ENCODE results near the gene AMOT. TPM values are rescaled to one million over a fixed set of nuclear protein-coding genes. Genes with fewer than 3 reads are reported as not detected.
A peak's percentile ranks its signal among the peaks of the same experiment; 100 is the strongest.

The AMOT gene
- total RNA-seq, 6 experiments from 2014 or later, result 2.9 to 9.6 (median 6.0) TPM

DNA sequence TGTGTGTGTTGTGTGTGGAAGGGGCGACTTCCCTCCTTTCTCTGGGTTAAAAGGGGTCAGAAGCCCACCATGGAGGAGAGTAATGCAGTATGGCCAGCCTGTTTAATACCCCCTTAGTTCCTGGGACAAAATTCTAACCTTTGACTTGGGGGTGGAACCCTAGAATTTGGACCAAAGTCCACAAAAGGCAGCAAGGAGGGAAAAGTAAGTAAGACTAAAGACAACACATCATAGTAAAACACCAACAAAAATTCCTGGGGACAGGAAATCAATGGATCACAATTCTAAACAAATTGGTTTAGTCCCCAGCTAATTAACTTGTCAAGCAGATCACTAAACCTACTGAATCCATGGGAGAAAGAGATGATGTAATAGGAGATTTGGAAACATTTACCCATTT lies 3.1 kb downstream of the AMOT start:
- TF ChIP-seq CTCF (IDR thresholded peaks at IDR 0.05), result no peak
- TF ChIP-seq POLR2A (IDR thresholded peaks at IDR 0.05), result no peak
- ATAC-seq (no peak), DNase-seq (no peak)
- Histone ChIP-seq H3K36me3 (no peaks in the 10 kb centered on the region), H3K27ac (peak overlapping the region in 1 of 3 donors; percentile 8), H3K9me3 (no peaks in the 10 kb centered on the region), H3K4me3 (no peak overlapping the region), H3K27me3 (no peaks in the 10 kb centered on the region), H3K4me1 (no peaks in the 10 kb centered on the region)
- 50% methylated on average over 1 of the region's 1 CpG for WGBS (ENCODE audit: insufficient coverage, low coverage, low lambda C conversion rate, missing lambda C conversion rate)
- intact Hi-C loops (cut with DNase I), result no loop called here

- Histone ChIP-seq H3K9me3 (no peaks in the 10 kb centered on the region), H3K27me3 (no peaks in the 10 kb centered on the region), H3K36me3 (no peaks in the 10 kb centered on the region), H3K4me1 (no peaks in the 10 kb centered on the region), H3K4me3 (no peak overlapping the region), H3K27ac (no peak overlapping the region)
- ATAC-seq (no peak), DNase-seq (no peak)
- TF ChIP-seq POLR2A (IDR thresholded peaks at IDR 0.05) (no peak), CTCF (IDR thresholded peaks at IDR 0.05) (no peak)
- intact Hi-C loops (cut with DNase I), result no loop called here
- WGBS (ENCODE audit: insufficient coverage, low coverage, low lambda C conversion rate, missing lambda C conversion rate), result 75% methylated on average over 1 of the region's 1 CpG
These were observed 5.6 kb downstream of the AMOT start for GRCh38 chrX:112835019-112835418.

DNA sequence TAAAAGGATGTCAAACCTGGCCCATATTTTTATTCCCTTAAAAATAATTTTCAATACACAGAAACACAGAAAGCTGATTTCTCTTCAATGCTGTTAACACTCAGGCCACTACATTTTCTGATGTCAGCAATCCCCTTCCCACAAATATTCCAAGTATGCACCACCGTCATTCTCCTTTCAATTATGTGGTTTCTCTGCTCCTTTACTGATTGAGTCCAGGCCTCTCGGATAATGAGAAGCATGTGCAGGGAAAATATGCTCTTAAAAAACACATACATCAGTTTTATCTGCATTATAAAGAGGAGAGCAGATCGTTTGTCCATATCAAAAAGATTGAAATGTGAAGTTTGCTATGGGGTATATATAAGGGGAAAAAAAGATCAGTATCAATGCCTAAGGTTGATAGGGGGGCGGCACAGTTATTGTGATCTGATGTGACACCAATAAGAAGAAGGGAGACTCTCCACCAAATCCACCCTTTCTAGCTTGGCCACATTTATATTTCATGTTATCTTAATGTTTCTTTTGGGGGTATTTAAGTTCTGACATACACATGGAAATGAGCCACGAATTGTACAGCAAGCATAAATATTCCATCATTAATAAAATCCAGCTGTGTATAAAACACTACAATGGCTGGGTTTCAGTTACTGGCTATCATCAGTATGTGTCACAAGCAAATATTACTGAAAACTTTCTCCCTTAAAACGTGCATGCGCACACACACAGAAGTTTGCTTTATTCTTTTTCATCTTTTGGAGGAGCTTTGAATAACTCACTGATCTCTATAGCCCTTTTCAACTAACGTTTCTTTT lies 6.4 kb downstream of the AMOT start:
- intact Hi-C loops (cut with DNase I), result no loop called here
- Histone ChIP-seq H3K36me3 (no peaks in the 10 kb centered on the region), H3K9me3 (no peaks in the 10 kb centered on the region), H3K27ac (no peak overlapping the region), H3K4me3 (no peak overlapping the region), H3K27me3 (no peaks in the 10 kb centered on the region), H3K4me1 (no peaks in the 10 kb centered on the region)
- 53% methylated on average over 8 of the region's 8 CpGs for WGBS (ENCODE audit: insufficient coverage, low coverage, low lambda C conversion rate, missing lambda C conversion rate)
- DNase-seq, result no peak
- ATAC-seq, result no peak
- TF ChIP-seq CTCF (IDR thresholded peaks at IDR 0.05) (no peak), POLR2A (IDR thresholded peaks at IDR 0.05) (no peak)

DNA sequence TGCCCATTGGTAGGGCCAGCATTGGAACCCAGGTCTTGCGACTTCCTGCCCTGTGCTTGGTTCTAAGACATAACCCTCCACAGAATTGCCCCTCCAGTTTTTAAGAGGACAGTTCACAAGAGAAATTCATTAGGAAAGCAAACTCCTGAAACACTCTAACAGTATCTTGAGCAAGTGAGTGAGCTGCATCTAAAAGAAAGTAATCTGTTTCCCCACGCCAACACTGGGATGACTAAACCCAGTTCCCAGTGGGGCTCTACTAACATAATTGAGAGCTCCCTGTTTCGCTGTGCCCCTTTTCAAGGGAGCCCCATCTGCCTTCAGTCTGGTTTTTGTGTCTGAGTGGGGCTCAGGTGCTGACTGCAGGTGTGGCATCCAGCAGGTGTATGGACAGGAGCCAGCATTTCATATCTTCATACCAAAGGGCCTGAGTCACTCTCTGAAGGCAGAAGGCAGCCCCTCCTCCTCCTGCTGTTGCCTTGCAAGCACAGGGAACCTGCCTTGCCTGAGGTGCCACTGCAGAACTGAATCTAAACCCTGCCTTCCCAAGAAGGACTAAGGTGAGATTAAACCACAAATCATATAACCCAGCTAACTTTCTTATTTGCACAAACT lies 8.0 kb downstream of the AMOT start:
- Histone ChIP-seq H3K4me1 (peaks cover 0 to 2% (median 0%) of the 10 kb centered on the region in 4 donors), H3K36me3 (no peaks in the 10 kb centered on the region), H3K9me3 (no peaks in the 10 kb centered on the region), H3K27ac (no peak overlapping the region), H3K4me3 (no peak overlapping the region), H3K27me3 (no peaks in the 10 kb centered on the region)
- 23% methylated on average over 3 of the region's 3 CpGs for WGBS (ENCODE audit: insufficient coverage, low coverage, low lambda C conversion rate, missing lambda C conversion rate)
- peak in 1 of 4 donors; percentile 33 for ATAC-seq
- TF ChIP-seq POLR2A (IDR thresholded peaks at IDR 0.05) (no peak), CTCF (IDR thresholded peaks at IDR 0.05) (no peak)
- intact Hi-C loops (cut with DNase I), result no loop called here
- no peak for DNase-seq
